ENCODE data around the gene TNS1.

TNS1 gene

GRCh38 chr2:217775920-217776503 lies 226.8 kb downstream of the TNS1 start:
- H3K27ac ChIP-seq, result no peak overlapping the region
- no peak for DNase-seq (ENCODE audit: low read depth, low spot score)

- no peak overlapping the region for H3K27ac ChIP-seq
- DNase-seq (ENCODE audit: low read depth, low spot score), result no peak
Measured at GRCh38 chr2:217774232-217774631, 228.6 kb downstream of the TNS1 start.

GRCh38 chr2:217773539-217773938 lies 229.3 kb downstream of the TNS1 start:
- no peak overlapping the region for H3K27ac ChIP-seq
- DNase-seq (ENCODE audit: low read depth, low spot score), result no peak

- no peak for DNase-seq (ENCODE audit: low read depth, low spot score)
- no peak overlapping the region for H3K27ac ChIP-seq
Measured at GRCh38 chr2:217766356-217766755, 236.4 kb downstream of the TNS1 start.

- no peak for DNase-seq (ENCODE audit: low read depth, low spot score)
- no peak overlapping the region for H3K27ac ChIP-seq
Measured at GRCh38 chr2:217761645-217762277, 241.0 kb downstream of the TNS1 start.

GRCh38 chr2:217759991-217760390 lies 242.8 kb downstream of the TNS1 start:
- H3K27ac ChIP-seq, result no peak overlapping the region
- DNase-seq (ENCODE audit: low read depth, low spot score), result no peak

- H3K27ac ChIP-seq, result no peak overlapping the region
- no peak for DNase-seq (ENCODE audit: low read depth, low spot score)
Measured at GRCh38 chr2:217757108-217757463, 245.7 kb downstream of the TNS1 start.

- H3K27ac ChIP-seq, result no peak overlapping the region
- DNase-seq (ENCODE audit: low read depth, low spot score), result no peak
Measured at GRCh38 chr2:217756375-217757107, 246.3 kb downstream of the TNS1 start.

GRCh38 chr2:217755027-217755745 lies 247.6 kb downstream of the TNS1 start:
- no peak overlapping the region for H3K27ac ChIP-seq
- DNase-seq (ENCODE audit: low read depth, low spot score), result no peak

GRCh38 chr2:217753460-217754200 lies 249.2 kb downstream of the TNS1 start:
- DNase-seq (ENCODE audit: low read depth, low spot score), result no peak
- no peak overlapping the region for H3K27ac ChIP-seq

- DNase-seq (ENCODE audit: low read depth, low spot score), result no peak
- H3K27ac ChIP-seq, result no peak overlapping the region
Measured at GRCh38 chr2:217752714-217753459, 249.9 kb downstream of the TNS1 start.

GRCh38 chr2:217751952-217752351 lies 250.8 kb downstream of the TNS1 start:
- H3K27ac ChIP-seq, result no peak overlapping the region
- no peak for DNase-seq (ENCODE audit: low read depth, low spot score)

- DNase-seq (ENCODE audit: low read depth, low spot score), result no peak
- no peak overlapping the region for H3K27ac ChIP-seq
Measured at GRCh38 chr2:217751192-217751591, 251.6 kb downstream of the TNS1 start.
